ENCODE results near the gene LANCL2. TPM values are rescaled to one million over a fixed set of nuclear protein-coding genes. Genes with fewer than 3 reads are reported as not detected.

LANCL2 gene
- total and polyA plus RNA-seq, 2 donors from 2014 or later = 9.9 to 18.3 TPM

DNA sequence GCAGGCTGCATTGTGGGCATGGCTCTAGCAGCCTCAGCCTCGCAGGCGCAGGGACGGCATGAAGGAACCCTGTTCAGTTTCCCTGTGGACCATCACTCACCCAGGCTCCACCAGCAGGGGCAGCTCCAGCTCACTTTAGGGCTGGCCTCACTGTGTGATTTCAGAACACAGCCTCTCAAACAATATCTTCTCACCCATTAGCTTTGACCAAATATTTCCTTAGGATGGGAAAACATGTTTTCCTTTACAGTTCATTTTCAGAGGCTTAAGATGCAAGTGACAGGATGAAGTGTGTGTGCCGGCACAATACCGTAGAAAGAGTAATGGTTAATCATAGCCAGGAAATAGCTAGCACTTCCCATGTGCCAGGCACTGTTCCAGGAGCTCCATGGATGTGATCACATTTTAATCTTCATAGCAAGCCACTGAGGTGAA is 58.2 kb downstream of the LANCL2 start:
- no peak for DNase-seq
- TF ChIP-seq, protein P1, sequence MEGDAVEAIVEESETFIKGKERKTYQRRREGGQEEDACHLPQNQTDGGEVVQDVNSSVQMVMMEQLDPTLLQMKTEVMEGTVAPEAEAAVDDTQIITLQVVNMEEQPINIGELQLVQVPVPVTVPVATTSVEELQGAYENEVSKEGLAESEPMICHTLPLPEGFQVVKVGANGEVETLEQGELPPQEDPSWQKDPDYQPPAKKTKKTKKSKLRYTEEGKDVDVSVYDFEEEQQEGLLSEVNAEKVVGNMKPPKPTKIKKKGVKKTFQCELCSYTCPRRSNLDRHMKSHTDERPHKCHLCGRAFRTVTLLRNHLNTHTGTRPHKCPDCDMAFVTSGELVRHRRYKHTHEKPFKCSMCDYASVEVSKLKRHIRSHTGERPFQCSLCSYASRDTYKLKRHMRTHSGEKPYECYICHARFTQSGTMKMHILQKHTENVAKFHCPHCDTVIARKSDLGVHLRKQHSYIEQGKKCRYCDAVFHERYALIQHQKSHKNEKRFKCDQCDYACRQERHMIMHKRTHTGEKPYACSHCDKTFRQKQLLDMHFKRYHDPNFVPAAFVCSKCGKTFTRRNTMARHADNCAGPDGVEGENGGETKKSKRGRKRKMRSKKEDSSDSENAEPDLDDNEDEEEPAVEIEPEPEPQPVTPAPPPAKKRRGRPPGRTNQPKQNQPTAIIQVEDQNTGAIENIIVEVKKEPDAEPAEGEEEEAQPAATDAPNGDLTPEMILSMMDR (IDR thresholded peaks at IDR 0.05; ENCODE audit: borderline replicate concordance, extremely low read depth, insufficient read depth) = no peak
- H3K9me3 ChIP-seq (ENCODE audit: control insufficient read depth in 2 of 3, insufficient read depth in 1 of 3, low read length in 3 of 3) = no peaks in the 10 kb centered on the region
- no peak overlapping the region for H3K27ac ChIP-seq (ENCODE audit: low read depth in 2 of 2, low read length in 2 of 2)
- no peak overlapping the region for H3K9ac ChIP-seq (ENCODE audit: low read length in 3 of 3)
- no peak overlapping the region for H3K4me3 ChIP-seq (ENCODE audit: low read length in 3 of 3)
- intact Hi-C loops (cut with DNase I) = no loop called here
- no peak for FAIRE-seq
- H3K4me1 ChIP-seq (ENCODE audit: control insufficient read depth in 2 of 3, insufficient read depth in 2 of 3, low read depth in 1 of 3, low read length in 3 of 3) = peaks cover 0 to 6% (median 3%) of the 10 kb centered on the region in 3 donors
- peaks cover 3 to 7% (median 7%) of the 10 kb centered on the region in 3 donors for H3K36me3 ChIP-seq (ENCODE audit: control insufficient read depth in 2 of 3, insufficient read depth in 3 of 3, low read length in 3 of 3)
- H3K27me3 ChIP-seq (ENCODE audit: control insufficient read depth, insufficient read depth, low read length) = no peaks in the 10 kb centered on the region

DNA sequence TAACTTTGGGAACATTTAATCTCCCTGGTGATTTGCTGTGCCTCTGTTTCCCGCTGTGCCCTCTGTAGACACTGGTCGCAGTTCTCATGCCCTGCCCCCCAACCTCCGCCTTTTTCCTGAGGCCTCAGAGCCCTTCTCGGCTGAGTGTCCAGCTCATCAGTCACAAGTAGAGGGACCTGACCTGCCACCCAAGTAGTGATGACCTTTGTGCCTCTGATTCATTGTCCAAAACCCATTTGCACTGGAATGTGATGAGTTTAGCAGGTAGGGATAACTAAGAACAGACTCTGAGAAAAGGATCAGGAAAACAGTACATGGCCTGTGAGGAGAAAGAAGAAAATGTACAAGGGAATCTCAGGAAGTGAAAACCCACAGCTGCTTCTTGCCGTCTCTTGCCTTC is 58.8 kb downstream of the LANCL2 start:
- Histone ChIP-seq H3K27me3 (ENCODE audit: control insufficient read depth, insufficient read depth, low read length) (no peaks in the 10 kb centered on the region), H3K9me3 (ENCODE audit: control insufficient read depth in 2 of 3, insufficient read depth in 1 of 3, low read length in 3 of 3) (no peaks in the 10 kb centered on the region), H3K4me1 (ENCODE audit: control insufficient read depth in 2 of 3, insufficient read depth in 2 of 3, low read depth in 1 of 3, low read length in 3 of 3) (peaks cover 0 to 6% (median 3%) of the 10 kb centered on the region in 3 donors), H3K9ac (ENCODE audit: low read length in 3 of 3) (no peak overlapping the region), H3K27ac (ENCODE audit: low read depth in 2 of 2, low read length in 2 of 2) (no peak overlapping the region), H3K4me3 (ENCODE audit: low read length in 3 of 3) (no peak overlapping the region), H3K36me3 (ENCODE audit: control insufficient read depth in 2 of 3, insufficient read depth in 3 of 3, low read length in 3 of 3) (peaks cover 3 to 7% (median 7%) of the 10 kb centered on the region in 3 donors)
- DNase-seq = no peak
- intact Hi-C loops (cut with DNase I) = no loop called here
- TF ChIP-seq, protein P1 (IDR thresholded peaks at IDR 0.05; ENCODE audit: borderline replicate concordance, extremely low read depth, insufficient read depth) = no peak
- no peak for FAIRE-seq

DNA sequence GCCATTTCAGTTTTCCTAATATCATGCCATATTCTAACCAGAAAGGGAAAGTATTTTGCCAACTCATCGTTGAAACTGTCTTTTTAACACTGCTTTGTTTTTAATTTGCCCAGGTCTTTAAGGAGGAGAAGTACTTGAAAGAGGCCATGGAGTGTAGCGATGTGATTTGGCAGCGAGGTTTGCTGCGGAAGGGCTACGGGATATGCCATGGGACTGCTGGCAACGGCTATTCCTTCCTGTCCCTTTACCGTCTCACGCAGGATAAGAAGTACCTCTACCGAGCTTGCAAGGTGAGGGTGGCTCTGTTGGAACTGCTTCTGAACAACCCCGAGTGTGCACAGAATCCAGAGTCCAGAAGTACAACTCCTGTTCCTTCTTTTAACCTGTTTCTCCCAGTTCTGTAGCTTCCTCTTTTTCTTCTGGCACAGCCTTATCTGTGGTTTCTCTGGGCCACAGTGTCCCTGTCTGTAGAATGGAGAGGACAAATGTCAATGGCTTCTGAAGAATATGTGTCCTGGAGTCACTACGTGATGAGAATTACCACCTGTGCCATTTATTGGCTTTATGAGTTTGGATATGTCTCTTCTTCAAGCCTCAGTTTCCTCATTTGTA is 60.1 kb downstream of the LANCL2 start:
- intact Hi-C loops (cut with DNase I) = no loop called here
- H3K9me3 ChIP-seq (ENCODE audit: control insufficient read depth in 2 of 3, insufficient read depth in 1 of 3, low read length in 3 of 3) = no peaks in the 10 kb centered on the region
- peaks cover 0 to 6% (median 3%) of the 10 kb centered on the region in 3 donors for H3K4me1 ChIP-seq (ENCODE audit: control insufficient read depth in 2 of 3, insufficient read depth in 2 of 3, low read depth in 1 of 3, low read length in 3 of 3)
- H3K4me3 ChIP-seq (ENCODE audit: low read length in 3 of 3) = no peak overlapping the region
- DNase-seq = no peak
- no peaks in the 10 kb centered on the region for H3K27me3 ChIP-seq (ENCODE audit: control insufficient read depth, insufficient read depth, low read length)
- no peak overlapping the region for H3K27ac ChIP-seq (ENCODE audit: low read depth in 2 of 2, low read length in 2 of 2)
- TF ChIP-seq, protein P1 (IDR thresholded peaks at IDR 0.05; ENCODE audit: borderline replicate concordance, extremely low read depth, insufficient read depth) = no peak
- no peak for FAIRE-seq
- no peak overlapping the region for H3K9ac ChIP-seq (ENCODE audit: low read length in 3 of 3)
- H3K36me3 ChIP-seq (ENCODE audit: control insufficient read depth in 2 of 3, insufficient read depth in 3 of 3, low read length in 3 of 3) = peaks cover 3 to 7% (median 7%) of the 10 kb centered on the region in 3 donors
